GM12801 (cell line): ENCODE results near the gene GALNT17.

Experiments used
- TF ChIP-seq, protein P1 (sequence below): IDR thresholded peaks from one replicate; pipeline ENCODE4 v1.5.1; 2011; ENCODE audit warnings: control low read depth; ENCODE audit not compliant: insufficient read length; ENCODE audit errors: extremely low read depth

The GALNT17 gene

DNA sequence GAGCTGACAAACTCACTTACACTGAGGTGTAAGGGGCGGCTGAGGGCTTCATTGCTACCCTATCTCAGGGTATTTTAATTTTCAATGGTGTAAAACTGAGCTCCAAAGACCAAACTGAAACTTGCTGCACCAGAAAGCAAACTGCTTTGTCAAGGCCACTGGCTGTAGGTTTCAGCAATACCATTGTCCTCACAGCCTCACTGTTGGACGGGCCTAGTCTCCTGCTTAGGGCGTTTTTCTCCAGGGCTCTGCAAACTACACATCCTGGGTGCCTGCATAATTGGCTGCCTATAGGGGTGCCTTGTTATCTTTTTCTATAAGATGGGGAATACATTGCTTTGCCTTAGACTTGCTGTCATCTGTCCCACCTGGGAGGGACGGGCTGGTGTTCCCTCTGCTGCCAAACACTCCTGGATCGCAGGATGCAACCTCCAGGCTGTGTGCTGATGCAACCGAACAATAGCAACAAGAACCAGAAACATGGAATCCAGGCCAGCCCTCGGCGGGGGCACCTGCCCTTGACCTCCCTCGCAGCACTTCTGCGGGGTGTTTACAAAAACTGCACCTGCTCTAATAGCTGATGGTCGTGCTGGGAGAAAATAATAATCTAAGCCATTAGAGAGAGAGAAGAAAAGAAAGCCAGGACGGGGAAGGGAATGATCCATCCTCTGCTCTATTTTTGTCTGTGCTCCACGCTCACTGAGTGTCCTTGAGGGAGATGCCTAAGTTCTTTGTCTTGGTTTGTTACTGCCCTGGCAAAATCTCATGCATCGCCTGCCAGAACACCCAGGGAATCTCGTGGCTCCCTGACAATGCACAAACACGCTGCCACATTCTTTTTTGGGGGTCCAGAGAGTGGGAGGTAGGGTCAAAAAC, 104.5 kb downstream of the GALNT17 start:
- TF ChIP-seq, protein P1, sequence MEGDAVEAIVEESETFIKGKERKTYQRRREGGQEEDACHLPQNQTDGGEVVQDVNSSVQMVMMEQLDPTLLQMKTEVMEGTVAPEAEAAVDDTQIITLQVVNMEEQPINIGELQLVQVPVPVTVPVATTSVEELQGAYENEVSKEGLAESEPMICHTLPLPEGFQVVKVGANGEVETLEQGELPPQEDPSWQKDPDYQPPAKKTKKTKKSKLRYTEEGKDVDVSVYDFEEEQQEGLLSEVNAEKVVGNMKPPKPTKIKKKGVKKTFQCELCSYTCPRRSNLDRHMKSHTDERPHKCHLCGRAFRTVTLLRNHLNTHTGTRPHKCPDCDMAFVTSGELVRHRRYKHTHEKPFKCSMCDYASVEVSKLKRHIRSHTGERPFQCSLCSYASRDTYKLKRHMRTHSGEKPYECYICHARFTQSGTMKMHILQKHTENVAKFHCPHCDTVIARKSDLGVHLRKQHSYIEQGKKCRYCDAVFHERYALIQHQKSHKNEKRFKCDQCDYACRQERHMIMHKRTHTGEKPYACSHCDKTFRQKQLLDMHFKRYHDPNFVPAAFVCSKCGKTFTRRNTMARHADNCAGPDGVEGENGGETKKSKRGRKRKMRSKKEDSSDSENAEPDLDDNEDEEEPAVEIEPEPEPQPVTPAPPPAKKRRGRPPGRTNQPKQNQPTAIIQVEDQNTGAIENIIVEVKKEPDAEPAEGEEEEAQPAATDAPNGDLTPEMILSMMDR, result no peak

DNA sequence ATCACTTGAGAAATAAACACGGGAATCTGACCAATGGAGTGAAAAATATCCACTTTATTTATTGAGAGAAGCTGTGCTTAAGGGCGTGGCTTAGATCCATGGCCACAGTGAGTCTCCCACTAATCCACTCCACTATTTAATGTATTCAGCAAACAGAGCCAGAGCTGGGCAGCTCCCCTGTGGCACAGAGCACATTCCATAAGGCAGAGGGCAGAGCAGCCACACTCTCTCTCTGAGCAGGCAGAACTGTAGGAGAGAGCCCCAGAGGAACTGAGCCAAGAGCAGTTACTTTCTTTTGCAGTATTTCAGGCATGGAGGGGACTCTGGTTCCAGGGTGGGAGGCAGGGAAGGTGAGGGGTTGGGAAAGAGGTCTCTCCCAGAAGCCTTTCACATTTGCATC, 106.0 kb downstream of the GALNT17 start:
- TF ChIP-seq, protein P1, result no peak

- TF ChIP-seq, protein P1, result no peak
These were observed 106.8 kb downstream of the GALNT17 start for GRCh38 chr7:71238581-71239295.

- TF ChIP-seq, protein P1, result no peak
These were observed 107.8 kb downstream of the GALNT17 start for GRCh38 chr7:71239586-71240268.

- TF ChIP-seq, protein P1, result no peak
These were observed 111.9 kb downstream of the GALNT17 start for GRCh38 chr7:71243736-71244410.

GRCh38 chr7:71245038-71245437, 113.1 kb downstream of the GALNT17 start:
- TF ChIP-seq, protein P1, result no peak
